ENCODE results near the gene FURIN. TPM values are rescaled to one million over a fixed set of nuclear protein-coding genes. Genes with fewer than 3 reads are reported as not detected.
"Not testable (repeated sequence)": the region's sequence is repeated elsewhere in the genome, so short reads cannot be mapped to it uniquely, and the experiment has no call there.

The FURIN gene
- total and polyA plus RNA-seq, 5 donors from 2014 or later: 2.9 to 62.5 (median 8.1) TPM

DNA sequence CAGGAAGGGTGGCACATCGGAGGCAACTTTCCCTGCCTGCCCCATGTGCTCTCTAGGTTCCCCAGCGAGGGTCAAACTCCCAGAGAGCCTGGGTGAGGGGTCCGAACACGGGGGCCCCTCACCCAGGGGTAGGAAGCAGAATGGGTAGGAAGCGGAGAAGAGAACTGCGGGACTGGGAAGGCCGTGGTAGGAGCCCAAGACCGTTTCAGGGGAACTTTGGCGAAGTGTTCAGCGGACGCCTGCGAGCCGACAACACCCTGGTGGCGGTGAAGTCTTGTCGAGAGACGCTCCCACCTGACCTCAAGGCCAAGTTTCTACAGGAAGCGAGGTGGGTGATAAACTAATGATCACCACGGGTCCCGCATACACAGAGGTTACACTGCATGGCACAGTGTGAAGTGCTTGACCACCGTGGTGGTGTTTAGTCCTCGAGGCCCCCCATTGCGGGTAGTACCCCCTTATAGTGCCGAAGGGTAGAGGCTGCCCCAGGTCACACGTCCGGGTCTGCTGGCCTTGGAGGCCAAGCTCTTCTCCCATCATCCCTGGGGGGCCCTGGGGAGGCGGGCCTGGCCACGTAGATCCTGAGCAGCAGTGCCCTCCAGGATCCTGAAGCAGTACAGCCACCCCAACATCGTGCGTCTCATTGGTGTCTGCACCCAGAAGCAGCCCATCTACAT lies 24.2 kb downstream of the FURIN start:
- Mint-ChIP-seq H3K27me3 (peaks cover 6% of the 10 kb centered on the region), H3K27ac (no peak overlapping the region), H3K9me3 (no peaks in the 10 kb centered on the region), H3K36me3 (no peaks in the 10 kb centered on the region), H3K4me1 (no peaks in the 10 kb centered on the region), H3K4me3 (no peak overlapping the region)
- ATAC-seq (ENCODE audit: low read depth in 2 of 2) (no peak), DNase-seq (no peak)
- no peaks in the 10 kb centered on the region for H3K4me1 ChIP-seq (ENCODE audit: control insufficient read depth, insufficient read depth, low read length, poor library complexity, severe bottlenecking)
- H3K27ac ChIP-seq (ENCODE audit: insufficient read depth, low read length, poor library complexity, severe bottlenecking): no peak overlapping the region
- H3K9me3 ChIP-seq (ENCODE audit: control insufficient read depth in 2 of 2, low read length in 2 of 2): no peaks in the 10 kb centered on the region
- H3K36me3 ChIP-seq (ENCODE audit: control insufficient read depth, insufficient read depth, low read length): no peaks in the 10 kb centered on the region
- peaks cover 1% of the 10 kb centered on the region for H3K27me3 ChIP-seq (ENCODE audit: control insufficient read depth, insufficient read depth, low read length)
- no peak overlapping the region for H3K4me3 ChIP-seq (ENCODE audit: low read depth, low read length)

DNA sequence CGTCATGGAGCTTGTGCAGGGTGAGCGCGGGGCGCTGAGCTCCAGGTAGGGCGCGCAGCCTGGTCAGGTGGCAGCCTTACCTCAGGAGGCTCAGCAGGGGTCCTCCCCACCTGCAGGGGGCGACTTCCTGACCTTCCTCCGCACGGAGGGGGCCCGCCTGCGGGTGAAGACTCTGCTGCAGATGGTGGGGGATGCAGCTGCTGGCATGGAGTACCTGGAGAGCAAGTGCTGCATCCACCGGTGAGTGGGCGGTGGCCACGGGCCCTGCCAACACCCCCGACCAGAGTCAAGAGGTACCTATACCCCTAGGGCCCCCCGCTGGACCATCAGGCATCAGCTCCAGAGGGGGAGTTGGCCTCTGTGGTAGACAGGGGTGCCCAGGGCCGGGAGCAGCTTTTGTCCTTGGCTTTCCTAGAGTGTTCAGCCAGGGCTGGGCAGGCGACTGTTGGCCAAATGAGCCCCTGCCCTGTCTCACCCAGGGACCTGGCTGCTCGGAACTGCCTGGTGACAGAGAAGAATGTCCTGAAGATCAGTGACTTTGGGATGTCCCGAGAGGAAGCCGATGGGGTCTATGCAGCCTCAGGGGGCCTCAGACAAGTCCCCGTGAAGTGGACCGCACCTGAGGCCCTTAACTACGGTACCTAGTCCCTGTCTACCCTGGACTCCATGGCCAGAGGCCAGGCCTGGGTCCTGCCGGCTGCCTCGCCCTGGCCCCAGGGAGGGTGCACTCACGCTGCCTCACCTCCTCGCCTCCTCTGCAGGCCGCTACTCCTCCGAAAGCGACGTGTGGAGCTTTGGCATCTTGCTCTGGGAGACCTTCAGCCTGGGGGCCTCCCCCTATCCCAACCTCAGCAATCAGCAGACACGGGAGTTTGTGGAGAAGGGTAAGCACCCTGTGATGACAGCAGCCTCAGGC lies 25.0 kb downstream of the FURIN start:
- Histone ChIP-seq H3K9me3 (ENCODE audit: control insufficient read depth in 2 of 2, low read length in 2 of 2) (no peaks in the 10 kb centered on the region), H3K4me1 (ENCODE audit: control insufficient read depth, insufficient read depth, low read length, poor library complexity, severe bottlenecking) (no peaks in the 10 kb centered on the region), H3K4me3 (ENCODE audit: low read depth, low read length) (no peak overlapping the region), H3K36me3 (ENCODE audit: control insufficient read depth, insufficient read depth, low read length) (no peaks in the 10 kb centered on the region), H3K27me3 (ENCODE audit: control insufficient read depth, insufficient read depth, low read length) (no peaks in the 10 kb centered on the region), H3K27ac (ENCODE audit: insufficient read depth, low read length, poor library complexity, severe bottlenecking) (no peak overlapping the region)
- DNase-seq (no peak), ATAC-seq (ENCODE audit: low read depth in 2 of 2) (no peak)
- Mint-ChIP-seq H3K4me3 (no peak overlapping the region), H3K9me3 (no peaks in the 10 kb centered on the region), H3K36me3 (no peaks in the 10 kb centered on the region), H3K27me3 (peaks cover 4% of the 10 kb centered on the region), H3K4me1 (no peaks in the 10 kb centered on the region), H3K27ac (no peak overlapping the region)

DNA sequence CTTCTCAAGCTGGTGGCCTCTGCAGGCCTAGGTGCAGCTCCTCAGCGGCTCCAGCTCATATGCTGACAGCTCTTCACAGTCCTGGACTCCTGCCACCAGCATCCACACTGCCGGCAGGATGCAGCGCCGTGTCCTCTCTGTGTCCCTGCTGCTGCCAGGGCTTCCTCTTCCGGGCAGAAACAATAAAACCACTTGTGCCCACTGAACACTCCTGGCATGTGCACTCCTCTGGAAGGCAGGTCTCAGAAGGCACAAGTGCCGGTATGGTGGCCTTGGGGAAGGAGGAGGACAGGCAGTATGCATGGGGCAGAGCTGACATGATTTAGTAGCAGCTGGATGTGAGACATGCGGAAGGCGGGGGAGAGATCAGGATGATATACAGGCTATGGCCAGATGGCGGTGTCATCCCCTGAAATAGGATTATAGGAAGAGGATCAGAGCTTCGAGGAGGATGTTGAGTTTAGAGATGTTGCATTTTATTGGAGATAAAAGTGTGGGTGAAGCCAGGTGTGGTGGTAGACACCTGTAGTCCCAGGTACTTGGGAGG lies 27.3 kb downstream of the FURIN start:
- H3K4me3 Mint-ChIP-seq: no peak overlapping the region
- Histone ChIP-seq H3K4me3 (ENCODE audit: low read depth, low read length) (no peak overlapping the region), H3K9me3 (ENCODE audit: control insufficient read depth in 2 of 2, low read length in 2 of 2) (no peaks in the 10 kb centered on the region), H3K27ac (ENCODE audit: insufficient read depth, low read length, poor library complexity, severe bottlenecking) (no peak overlapping the region), H3K4me1 (ENCODE audit: control insufficient read depth, insufficient read depth, low read length, poor library complexity, severe bottlenecking) (no peaks in the 10 kb centered on the region), H3K36me3 (ENCODE audit: control insufficient read depth, insufficient read depth, low read length) (no peaks in the 10 kb centered on the region), H3K27me3 (ENCODE audit: control insufficient read depth, insufficient read depth, low read length) (no peaks in the 10 kb centered on the region)
- no peak overlapping the region for H3K27ac Mint-ChIP-seq
- H3K36me3 Mint-ChIP-seq: no peaks in the 10 kb centered on the region
- no peaks in the 10 kb centered on the region for H3K27me3 Mint-ChIP-seq
- H3K4me1 Mint-ChIP-seq: peaks cover 0 to 2% (median 0%) of the 10 kb centered on the region in 4 donors
- ATAC-seq (ENCODE audit: low read depth in 2 of 2) (no peak), DNase-seq (no peak)
- peaks cover 0 to 2% (median 0%) of the 10 kb centered on the region in 7 donors for H3K9me3 Mint-ChIP-seq

DNA sequence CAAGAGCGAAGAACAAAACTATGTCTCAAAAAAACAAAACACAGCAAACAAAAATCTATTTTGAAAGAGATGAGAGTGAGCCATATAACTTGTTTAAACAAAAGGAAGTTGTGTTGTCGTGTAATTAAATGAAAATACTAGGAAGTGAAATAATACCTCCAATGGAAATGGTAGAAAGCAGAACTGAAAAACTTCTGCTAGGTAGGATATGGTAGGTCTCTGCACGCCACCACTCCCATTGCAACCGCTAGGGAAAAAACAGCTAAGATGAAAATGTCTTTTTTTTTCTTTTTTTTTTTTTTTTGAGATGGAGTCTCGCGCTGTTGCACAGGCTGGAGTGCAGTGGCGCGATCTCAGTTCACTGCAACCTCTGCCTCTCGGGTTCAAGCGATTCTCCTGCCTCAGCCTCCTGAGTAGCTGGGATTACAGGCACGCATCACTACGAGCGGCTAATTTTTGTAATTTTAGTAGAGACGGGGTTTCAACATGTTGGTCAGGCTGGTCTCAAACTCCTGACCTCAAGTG lies 28.8 kb downstream of the FURIN start:
- not testable (repeated sequence) for H3K27me3 Mint-ChIP-seq; H3K27me3 ChIP-seq (ENCODE audit: control insufficient read depth, insufficient read depth, low read length); H3K27ac ChIP-seq (ENCODE audit: insufficient read depth, low read length, poor library complexity, severe bottlenecking); DNase-seq; H3K9me3 Mint-ChIP-seq; ATAC-seq (ENCODE audit: low read depth in 2 of 2); H3K36me3 ChIP-seq (ENCODE audit: control insufficient read depth, insufficient read depth, low read length); H3K36me3 Mint-ChIP-seq; H3K4me3 ChIP-seq (ENCODE audit: low read depth, low read length); H3K9me3 ChIP-seq (ENCODE audit: control insufficient read depth in 2 of 2, low read length in 2 of 2); H3K4me1 ChIP-seq (ENCODE audit: control insufficient read depth, insufficient read depth, low read length, poor library complexity, severe bottlenecking)
- Mint-ChIP-seq H3K4me1 (peaks cover 0 to 11% (median 7%) of the 10 kb centered on the region in 4 donors), H3K4me3 (peak overlapping the region in 1 of 4 donors; percentile 60), H3K27ac (peak overlapping the region in 1 of 3 donors; percentile 45)

DNA sequence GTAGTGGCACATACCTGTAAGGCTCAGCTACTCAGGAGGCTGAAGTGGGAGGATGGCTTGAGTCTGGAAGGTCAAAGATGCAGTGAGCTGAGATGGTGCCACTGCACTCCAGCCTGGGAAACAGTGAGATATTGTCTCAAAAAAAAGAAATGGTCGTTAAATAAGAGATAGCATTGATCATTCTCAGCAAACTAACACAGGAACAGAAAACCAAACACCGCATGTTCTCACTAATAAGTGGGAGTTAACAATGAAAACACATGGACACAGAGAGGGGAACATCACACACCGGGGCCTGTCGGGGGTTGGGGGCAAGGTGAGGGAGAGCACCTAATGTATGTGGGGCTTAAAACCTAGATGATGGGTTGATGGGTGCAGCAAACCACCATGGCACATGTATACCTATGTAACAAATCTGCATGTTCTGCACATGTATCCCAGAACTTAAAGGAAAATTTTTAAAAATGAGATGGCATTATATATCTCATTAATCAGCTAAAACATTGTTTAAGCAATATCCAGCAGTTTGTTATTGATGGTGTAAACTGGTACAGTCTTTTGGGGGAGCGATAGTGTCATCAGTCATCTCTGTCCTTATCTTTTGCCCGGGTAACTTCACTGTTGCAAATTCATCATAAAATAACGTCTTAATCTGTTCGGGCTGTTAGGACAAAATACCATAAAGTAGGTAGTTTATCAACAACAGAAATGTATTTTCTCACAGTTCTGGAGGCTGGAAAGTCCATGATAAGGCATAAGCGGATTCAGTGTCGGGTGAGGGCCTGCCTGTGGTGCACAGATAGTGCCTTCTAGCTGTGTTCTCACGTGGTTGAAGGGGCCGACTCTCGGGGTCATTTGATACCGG lies 33.0 kb downstream of the FURIN start:
- DNase-seq (no peak), ATAC-seq (ENCODE audit: low read depth in 2 of 2) (no peak)
- Mint-ChIP-seq H3K4me3 (peak overlapping the region; percentile 89 to 94 (median 91)), H3K9me3 (peaks cover 0 to 3% (median 0%) of the 10 kb centered on the region in 7 donors), H3K36me3 (peaks cover 12% of the 10 kb centered on the region), H3K27ac (peak overlapping the region; percentile 92 to 95 (median 92)), H3K4me1 (peaks cover 4 to 34% (median 18%) of the 10 kb centered on the region in 4 donors), H3K27me3 (no peaks in the 10 kb centered on the region)
- peaks cover 16% of the 10 kb centered on the region for H3K4me1 ChIP-seq (ENCODE audit: control insufficient read depth, insufficient read depth, low read length, poor library complexity, severe bottlenecking)
- H3K27ac ChIP-seq (ENCODE audit: insufficient read depth, low read length, poor library complexity, severe bottlenecking): peak overlapping the region; percentile 66
- H3K27me3 ChIP-seq (ENCODE audit: control insufficient read depth, insufficient read depth, low read length): no peaks in the 10 kb centered on the region
- H3K36me3 ChIP-seq (ENCODE audit: control insufficient read depth, insufficient read depth, low read length): peaks cover 11% of the 10 kb centered on the region
- no peaks in the 10 kb centered on the region for H3K9me3 ChIP-seq (ENCODE audit: control insufficient read depth in 2 of 2, low read length in 2 of 2)
- H3K4me3 ChIP-seq (ENCODE audit: low read depth, low read length): peak overlapping the region; percentile 39

DNA sequence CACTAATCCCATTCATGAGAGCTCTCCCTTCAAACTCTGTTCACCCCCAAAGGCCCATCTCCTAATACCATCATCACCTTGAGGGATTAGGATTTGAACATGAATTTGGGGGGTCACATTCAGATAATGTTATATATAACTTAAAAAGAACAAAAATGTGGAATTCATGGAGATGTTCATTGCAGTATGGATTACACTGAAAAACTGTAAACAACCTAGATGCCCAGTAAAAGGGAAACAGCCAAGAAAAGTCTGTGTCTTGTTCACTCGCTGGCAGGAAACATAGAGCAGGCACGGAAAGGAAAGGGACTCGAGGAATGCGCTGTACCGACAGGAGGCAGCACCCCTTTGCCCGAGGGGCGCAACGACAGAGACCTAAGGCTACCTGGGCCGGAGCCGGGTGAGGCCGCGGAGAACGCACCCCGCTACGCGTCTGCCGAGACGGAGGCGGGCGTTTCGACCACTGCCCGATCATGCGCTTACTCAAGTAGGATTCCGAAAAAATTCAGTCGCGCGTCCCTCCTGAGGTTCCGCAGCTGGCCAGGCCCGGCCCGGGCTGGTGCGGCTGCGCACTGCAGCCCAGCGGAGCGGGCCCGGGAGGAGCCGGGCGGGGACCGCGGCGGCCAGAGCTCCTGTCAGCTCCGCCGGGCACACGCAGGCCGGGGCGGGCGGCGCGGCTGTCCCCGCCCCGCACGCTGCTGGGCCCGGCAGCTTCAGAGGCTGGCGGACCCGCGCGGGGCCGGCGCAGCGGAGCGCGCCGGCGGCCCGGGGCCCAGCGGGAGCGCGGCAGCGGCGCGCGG lies 33.9 kb downstream of the FURIN start:
- DNase-seq (peak; percentile 59 to 84 (median 76)), ATAC-seq (ENCODE audit: low read depth in 2 of 2) (peak; percentile 71 to 73)
- peaks cover 4 to 34% (median 18%) of the 10 kb centered on the region in 4 donors for H3K4me1 Mint-ChIP-seq
- no peaks in the 10 kb centered on the region for H3K9me3 ChIP-seq (ENCODE audit: control insufficient read depth in 2 of 2, low read length in 2 of 2)
- peak overlapping the region; percentile 89 to 94 (median 91) for H3K4me3 Mint-ChIP-seq
- H3K9me3 Mint-ChIP-seq: peaks cover 0 to 3% (median 0%) of the 10 kb centered on the region in 7 donors
- peaks cover 16% of the 10 kb centered on the region for H3K4me1 ChIP-seq (ENCODE audit: control insufficient read depth, insufficient read depth, low read length, poor library complexity, severe bottlenecking)
- H3K36me3 Mint-ChIP-seq: peaks cover 18% of the 10 kb centered on the region
- H3K27ac ChIP-seq (ENCODE audit: insufficient read depth, low read length, poor library complexity, severe bottlenecking): peak overlapping the region; percentile 66
- no peaks in the 10 kb centered on the region for H3K27me3 ChIP-seq (ENCODE audit: control insufficient read depth, insufficient read depth, low read length)
- peak overlapping the region; percentile 39 for H3K4me3 ChIP-seq (ENCODE audit: low read depth, low read length)
- H3K27me3 Mint-ChIP-seq: no peaks in the 10 kb centered on the region
- peak overlapping the region; percentile 92 to 95 (median 92) for H3K27ac Mint-ChIP-seq
- peaks cover 19% of the 10 kb centered on the region for H3K36me3 ChIP-seq (ENCODE audit: control insufficient read depth, insufficient read depth, low read length)
